Urinary bladder (tissue), 4 donors: ENCODE measurements around the gene SND1. TPM values are rescaled to one million over a fixed set of nuclear protein-coding genes. Genes with fewer than 3 reads are reported as not detected.

ENCODE experiments used
- DNase-seq: peaks from one replicate; pipeline ENCODE4 v3.0.0-alpha.2; 2015; ENCODE audit errors: extremely low spot score
- H3K27ac ChIP-seq: one replicate; pipeline ENCODE4 v1.5.1; 2013; ENCODE audit warnings: low read depth, mild to moderate bottlenecking, moderate library complexity
- H3K36me3 ChIP-seq: one replicate; pipeline ENCODE4 v1.6.1; 2013; ENCODE audit warnings: mild to moderate bottlenecking, moderate library complexity; ENCODE audit not compliant: insufficient read depth
- H3K4me1 ChIP-seq: one replicate; pipeline ENCODE4 v1.6.1; 2013; ENCODE audit warnings: mild to moderate bottlenecking, moderate library complexity; ENCODE audit not compliant: insufficient read depth
- H3K4me3 ChIP-seq: one replicate; pipeline ENCODE4 v1.5.1; 2013; ENCODE audit warnings: low read depth, low read length
- WGBS: extraction: QIAGEN DNeasy Blood & Tissue Kit; methylation state at CpG from one replicate; pipeline ENCODE4 v1.1.7; 2013; 5-methylcytosine and 5-hydroxymethylcytosine counted together
- polyA plus RNA-seq: library from polyadenylated mRNA; stranded (reverse); fragments of 200-250 nt; gene quantifications from one replicate; pipeline ENCODE4 v1.2.3, GENCODE V29; 2013
- total RNA-seq: library from RNA; depleted of rRNA; stranded (reverse); fragments of >200 nt; gene quantifications from one replicate; pipeline ENCODE4 v1.2.3, GENCODE V29; 2014
- donor health status: healthy with polysubstance abuse.
- donor health status: healthy.

The SND1 gene
- total and polyA plus RNA-seq, 2 donors: 89.8 to 102 TPM

DNA sequence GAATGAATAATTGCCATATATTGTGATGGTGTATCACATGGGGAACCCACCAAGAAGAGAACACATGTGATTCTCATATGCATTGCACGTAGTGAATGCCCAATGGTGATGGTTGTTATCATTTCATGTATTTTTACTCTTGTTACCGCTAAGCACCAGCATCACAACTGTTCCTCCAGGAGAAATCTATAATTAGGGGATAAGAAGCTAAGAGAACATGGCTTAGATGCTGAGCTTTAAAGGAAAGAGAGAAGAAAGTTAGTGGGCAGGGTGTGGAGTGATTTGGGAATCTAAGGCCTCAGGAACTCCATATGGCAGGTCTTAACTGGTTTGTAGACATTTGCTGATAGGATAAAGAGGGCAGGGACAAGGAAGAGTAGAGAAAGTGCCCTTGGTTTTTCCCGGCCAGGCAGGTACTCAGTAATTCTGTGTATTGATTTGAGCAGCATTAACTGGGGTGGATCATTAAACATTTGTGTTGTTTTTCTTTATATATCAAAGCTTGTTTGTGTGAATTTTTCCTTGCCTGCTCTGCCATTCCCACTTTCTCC, 233.3 kb downstream of the SND1 start:
- no peaks in the 10 kb centered on the region for H3K36me3 ChIP-seq
- H3K4me3 ChIP-seq: no peak overlapping the region
- H3K27ac ChIP-seq: no peak overlapping the region
- H3K4me1 ChIP-seq: peaks cover 3% of the 10 kb centered on the region
- DNase-seq: no peak
- 87% methylated on average over 3 of the region's 3 CpGs for WGBS

DNA sequence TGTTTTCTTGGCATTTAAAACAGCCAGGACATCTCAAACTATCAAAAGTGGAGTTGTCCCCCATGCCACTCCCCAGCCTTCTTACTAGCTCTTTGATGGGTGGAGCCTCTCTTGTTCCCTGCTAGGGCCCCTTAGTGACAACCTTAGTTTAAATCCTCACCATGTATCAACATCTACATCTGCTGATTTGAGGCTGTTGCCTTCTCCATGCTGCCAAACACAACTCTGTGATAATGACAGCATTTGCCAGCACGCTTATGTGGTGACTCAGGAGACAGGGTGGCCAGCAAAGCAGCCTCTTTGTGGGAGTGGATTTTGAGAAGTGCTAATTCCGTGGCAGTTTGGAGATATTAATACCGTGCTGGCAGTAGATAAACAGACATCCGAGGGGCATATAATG, 233.8 kb downstream of the SND1 start:
- 39% methylated on average over 4 of the region's 4 CpGs for WGBS
- Histone ChIP-seq H3K4me1 (peaks cover 3% of the 10 kb centered on the region), H3K27ac (no peak overlapping the region), H3K4me3 (no peak overlapping the region), H3K36me3 (no peaks in the 10 kb centered on the region)
- DNase-seq: no peak

DNA sequence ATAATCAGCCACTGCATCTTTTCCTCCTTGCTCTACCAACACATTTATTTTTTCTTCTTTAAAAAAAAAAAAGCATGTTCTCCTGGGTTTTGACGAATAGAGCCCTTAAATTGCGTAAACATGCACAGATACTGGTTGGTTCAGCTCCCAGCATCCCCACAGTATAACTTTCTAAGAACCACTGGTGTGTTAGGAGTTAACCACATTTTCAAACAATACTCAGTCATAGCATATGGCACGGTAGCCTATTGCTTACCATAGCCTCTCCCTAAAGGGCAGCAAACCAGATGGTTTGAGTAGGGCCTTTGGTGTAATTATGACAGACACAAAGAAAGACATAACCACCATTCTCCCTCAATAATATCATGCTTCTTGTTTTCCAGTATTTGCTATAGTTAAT, 234.3 kb downstream of the SND1 start:
- no peaks in the 10 kb centered on the region for H3K36me3 ChIP-seq
- H3K4me1 ChIP-seq: peaks cover 3% of the 10 kb centered on the region
- H3K27ac ChIP-seq: no peak overlapping the region
- no peak for DNase-seq
- no peak overlapping the region for H3K4me3 ChIP-seq
- WGBS: 62% methylated on average over 3 of the region's 3 CpGs

DNA sequence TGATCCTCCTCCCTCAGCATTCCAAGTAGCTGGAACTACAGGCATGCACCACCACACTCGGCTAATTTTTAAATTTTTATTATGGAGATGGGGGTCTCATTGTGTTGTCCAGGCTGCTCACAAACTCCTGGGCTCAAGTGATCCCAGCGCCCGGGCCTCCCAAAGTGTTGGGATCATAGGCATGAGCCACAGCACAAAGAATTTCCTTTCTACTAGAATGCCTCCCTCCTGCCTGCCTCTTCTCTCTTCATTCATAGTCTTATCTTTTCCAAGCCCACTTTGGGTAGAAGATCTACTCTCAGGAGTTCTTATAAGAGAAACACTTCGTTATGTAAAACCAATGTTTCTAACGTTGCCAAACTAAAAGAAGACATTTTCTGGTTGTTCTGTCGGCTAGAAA, 235.1 kb downstream of the SND1 start:
- 70% methylated on average over 6 of the region's 6 CpGs for whole genome bisulfite sequencing
- H3K36me3 ChIP-seq: no peaks in the 10 kb centered on the region
- H3K4me1 ChIP-seq: peaks cover 3% of the 10 kb centered on the region
- no peak for DNase-seq
- H3K27ac ChIP-seq: no peak overlapping the region
- no peak overlapping the region for H3K4me3 ChIP-seq

DNA sequence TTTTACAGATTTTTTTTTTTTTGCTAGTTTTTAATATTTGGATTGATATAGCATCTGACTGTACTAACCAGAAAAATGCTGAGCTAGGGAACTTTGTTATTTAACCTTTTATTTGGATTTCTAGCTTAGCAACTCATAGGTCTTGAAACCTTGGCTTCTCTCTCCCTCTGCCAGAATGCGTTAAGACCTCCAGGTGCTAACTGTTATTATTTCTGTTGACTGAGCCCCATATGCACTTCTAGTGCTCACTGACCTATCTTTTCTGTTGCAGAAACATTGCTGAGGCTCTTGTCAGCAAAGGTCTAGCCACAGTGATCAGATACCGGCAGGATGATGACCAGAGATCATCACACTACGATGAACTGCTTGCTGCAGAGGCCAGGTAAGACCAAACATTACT, 235.6 kb downstream of the SND1 start:
- peaks cover 3% of the 10 kb centered on the region for H3K4me1 ChIP-seq
- H3K4me3 ChIP-seq: no peak overlapping the region
- no peak overlapping the region for H3K27ac ChIP-seq
- no peak for DNase-seq
- WGBS: 78% methylated on average over 3 of the region's 3 CpGs
- no peaks in the 10 kb centered on the region for H3K36me3 ChIP-seq

DNA sequence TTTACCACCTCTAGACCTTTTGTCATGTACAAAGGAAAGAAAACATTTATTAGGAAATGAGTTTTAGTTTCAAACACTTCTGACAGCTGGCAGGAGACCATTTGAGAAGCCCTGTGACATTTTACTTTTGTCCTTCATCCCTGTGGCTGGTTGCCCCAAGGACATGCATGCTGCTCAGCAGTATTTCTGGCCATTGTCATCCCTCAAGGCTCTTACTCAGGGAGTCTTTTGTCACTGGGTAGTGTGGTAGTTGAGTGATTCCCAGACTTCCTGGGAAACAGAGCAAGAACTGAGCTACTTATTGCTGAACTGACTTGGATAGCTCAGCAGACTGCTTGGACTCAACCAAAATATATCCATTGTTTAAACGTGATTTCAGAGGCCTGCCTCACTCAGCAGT, 236.4 kb downstream of the SND1 start:
- no peak for DNase-seq
- Histone ChIP-seq H3K36me3 (no peaks in the 10 kb centered on the region), H3K4me1 (peaks cover 3% of the 10 kb centered on the region), H3K27ac (no peak overlapping the region), H3K4me3 (no peak overlapping the region)
- 53% methylated on average over 1 of the region's 1 CpG for WGBS

DNA sequence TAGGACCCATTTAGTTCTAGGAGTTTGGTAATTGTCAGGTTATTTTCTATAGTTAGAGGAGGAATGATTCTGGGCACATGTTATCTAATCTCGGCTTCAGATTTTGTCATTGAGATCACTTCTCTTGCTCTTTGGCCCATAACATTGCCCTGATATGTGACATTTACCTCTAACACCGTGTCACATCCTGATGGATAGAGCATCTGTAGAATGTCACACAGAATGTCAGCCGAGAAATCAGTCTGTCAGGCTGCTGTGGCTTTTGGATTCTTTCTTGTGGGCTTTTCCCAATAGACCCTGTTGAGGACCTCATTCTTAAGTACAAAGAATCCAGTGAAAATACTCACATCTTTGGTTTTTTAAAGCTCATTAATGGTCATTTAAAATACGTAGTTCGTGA, 236.8 kb downstream of the SND1 start:
- Histone ChIP-seq H3K4me1 (peaks cover 3% of the 10 kb centered on the region), H3K4me3 (no peak overlapping the region), H3K36me3 (no peaks in the 10 kb centered on the region), H3K27ac (no peak overlapping the region)
- WGBS: 88% methylated on average over 5 of the region's 5 CpGs
- DNase-seq: no peak

DNA sequence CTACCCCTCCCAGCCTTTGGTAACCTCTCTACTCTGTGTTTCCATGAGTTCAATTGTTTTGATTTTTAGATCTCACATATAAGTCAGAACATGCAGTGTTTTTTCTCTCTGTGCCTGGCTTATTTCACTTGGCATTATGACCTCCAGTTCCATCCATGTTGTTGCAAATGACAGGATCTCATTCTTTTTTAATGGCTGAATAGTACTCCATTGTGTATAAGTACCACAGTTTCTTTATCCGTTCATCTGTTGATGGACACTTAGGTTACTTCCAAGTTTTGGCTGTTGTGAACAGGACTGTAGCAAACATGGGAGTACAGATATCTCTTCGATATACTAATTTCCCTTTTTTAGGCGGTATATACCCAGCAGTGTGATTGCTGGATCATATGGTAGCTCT, 237.7 kb downstream of the SND1 start:
- 90% methylated on average over 3 of the region's 3 CpGs for WGBS
- Histone ChIP-seq H3K4me1 (peaks cover 1% of the 10 kb centered on the region), H3K27ac (no peak overlapping the region), H3K36me3 (no peaks in the 10 kb centered on the region), H3K4me3 (no peak overlapping the region)
- DNase-seq: no peak

DNA sequence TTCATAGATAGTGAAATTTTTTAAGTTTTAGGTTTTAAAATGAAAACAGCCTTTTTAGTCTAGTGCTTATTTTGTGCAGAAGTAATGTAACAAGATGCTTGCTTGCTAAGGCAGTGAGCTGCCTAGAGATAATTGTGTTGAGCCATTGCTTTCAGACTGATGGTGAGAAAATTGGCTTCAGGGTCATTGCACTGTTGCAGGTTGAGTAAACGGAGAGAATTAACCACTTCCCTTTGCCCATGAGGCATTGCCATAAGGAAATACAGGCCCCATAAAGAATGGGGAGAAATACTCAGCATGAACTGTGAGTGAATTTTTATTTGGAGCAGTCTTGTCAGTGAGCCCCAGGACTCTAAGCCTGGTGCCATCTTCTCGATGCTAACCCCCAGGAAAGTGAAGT, 238.7 kb downstream of the SND1 start:
- no peak overlapping the region for H3K4me3 ChIP-seq
- no peak overlapping the region for H3K27ac ChIP-seq
- no peaks in the 10 kb centered on the region for H3K4me1 ChIP-seq
- WGBS: 96% methylated on average over 2 of the region's 2 CpGs
- DNase-seq: no peak
- no peaks in the 10 kb centered on the region for H3K36me3 ChIP-seq

DNA sequence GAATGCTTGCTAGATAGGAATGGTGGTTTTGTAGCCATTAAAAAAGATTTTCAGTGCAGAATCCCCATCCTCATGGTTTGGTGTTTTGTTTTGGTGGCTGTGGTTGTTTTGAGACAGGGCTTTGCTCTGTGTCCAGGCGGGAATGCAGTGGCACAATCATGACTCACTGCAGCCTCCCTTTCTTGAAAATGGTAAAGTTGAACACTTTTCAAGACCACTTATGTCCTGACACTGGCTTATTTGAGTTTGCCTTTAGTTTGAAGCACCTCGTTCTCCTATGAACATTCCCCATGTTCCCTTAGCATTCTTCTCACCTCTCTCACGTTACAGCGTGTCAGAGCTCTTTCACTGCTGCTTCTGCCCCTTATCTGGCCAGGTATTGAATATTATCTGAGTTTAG, 239.2 kb downstream of the SND1 start:
- Histone ChIP-seq H3K4me1 (no peaks in the 10 kb centered on the region), H3K4me3 (no peak overlapping the region), H3K36me3 (no peaks in the 10 kb centered on the region), H3K27ac (no peak overlapping the region)
- DNase-seq: no peak
- 92% methylated on average over 4 of the region's 4 CpGs for WGBS

DNA sequence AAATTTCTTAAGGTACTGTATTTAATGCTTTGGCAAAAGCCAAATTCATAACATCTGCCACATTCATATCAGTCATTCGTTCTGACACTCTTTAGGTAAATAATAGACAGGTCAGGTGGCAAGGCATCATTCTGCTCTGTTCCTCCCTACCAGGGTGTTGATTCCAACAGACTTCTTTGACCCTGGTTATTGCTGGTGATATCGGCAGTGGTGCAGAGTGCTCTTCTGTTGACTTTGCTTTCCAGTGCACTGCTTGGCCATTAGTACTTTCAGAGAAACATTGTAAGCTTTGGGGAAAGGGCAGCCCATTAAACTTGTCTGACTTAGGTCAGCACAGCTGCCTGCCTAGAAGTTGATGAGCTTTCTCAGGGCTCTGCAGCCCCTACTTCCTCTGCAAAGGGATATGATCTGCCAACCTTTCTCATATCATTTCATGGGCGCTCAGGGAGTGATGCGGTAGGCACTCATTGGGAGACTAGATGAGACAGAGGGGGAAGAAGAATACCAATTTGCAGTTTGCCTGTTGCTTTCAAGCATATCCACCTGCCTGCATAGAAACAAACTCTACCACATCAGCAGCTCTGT, 240.0 kb downstream of the SND1 start:
- Histone ChIP-seq H3K36me3 (no peaks in the 10 kb centered on the region), H3K27ac (no peak overlapping the region), H3K4me1 (no peaks in the 10 kb centered on the region), H3K4me3 (no peak overlapping the region)
- WGBS: 92% methylated on average over 4 of the region's 4 CpGs
- DNase-seq: no peak

DNA sequence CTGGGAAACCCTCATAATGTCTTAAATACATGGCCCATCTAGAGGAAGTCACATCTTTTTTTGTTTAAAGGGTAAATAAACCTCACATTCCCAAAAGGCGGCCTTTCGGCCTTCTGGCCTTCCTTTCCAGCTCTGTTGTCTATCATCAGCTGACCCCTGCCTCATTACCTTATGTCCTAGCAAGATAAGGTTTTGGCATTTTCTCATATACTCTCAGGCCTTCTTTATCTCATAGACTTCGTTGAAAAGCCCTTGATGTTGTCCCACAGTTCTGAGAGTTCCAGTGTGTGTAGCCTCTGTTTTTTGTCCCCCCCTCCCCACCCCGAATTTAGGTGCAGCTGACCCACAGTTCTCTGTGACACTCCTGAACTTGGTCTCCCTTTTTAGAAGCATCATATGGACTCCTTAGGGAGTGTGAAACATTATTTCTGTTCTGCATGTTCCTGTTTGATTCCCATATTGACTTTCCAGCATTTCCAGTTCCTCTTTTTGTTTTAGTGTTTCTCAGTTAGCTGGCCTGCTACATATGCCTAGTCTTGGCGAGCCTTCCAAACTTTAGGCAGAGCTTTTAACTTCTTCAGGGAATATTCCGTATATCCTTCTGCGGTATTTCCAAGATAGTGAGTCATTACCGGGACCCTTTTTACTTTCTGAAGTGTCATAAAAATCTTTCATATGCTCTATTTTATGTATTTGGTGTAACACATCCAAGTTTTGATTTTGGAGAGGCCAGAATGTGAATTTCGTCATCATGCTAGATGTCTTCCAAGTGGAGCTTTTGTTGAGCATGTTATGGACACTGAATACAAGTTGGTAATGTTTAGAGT, 240.7 kb downstream of the SND1 start:
- Histone ChIP-seq H3K4me1 (no peaks in the 10 kb centered on the region), H3K36me3 (no peaks in the 10 kb centered on the region), H3K4me3 (no peak overlapping the region), H3K27ac (no peak overlapping the region)
- 65% methylated on average over 9 of the region's 9 CpGs for WGBS
- peak; percentile 45 for DNase-seq

DNA sequence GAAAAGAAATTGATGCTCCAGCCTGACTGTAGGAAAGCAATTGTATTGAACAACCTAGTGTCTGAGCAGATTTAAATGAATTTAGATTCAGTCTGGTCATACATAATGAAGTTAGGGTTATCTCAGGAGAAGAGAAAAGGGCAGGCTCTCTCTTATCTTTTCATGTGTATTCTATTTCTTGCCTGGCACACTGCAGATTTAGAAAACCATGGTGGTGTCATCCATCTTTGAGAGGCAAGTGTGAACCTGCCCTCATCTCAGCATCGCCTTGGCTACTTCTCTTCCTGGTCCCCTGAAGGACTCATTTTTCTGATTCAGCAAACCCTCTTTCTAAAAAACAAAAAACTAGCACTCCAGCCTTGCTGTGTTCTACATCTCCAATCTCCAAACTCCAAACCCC, 241.6 kb downstream of the SND1 start:
- H3K36me3 ChIP-seq: no peaks in the 10 kb centered on the region
- DNase-seq: no peak
- H3K27ac ChIP-seq: no peak overlapping the region
- WGBS: 93% methylated on average over 1 of the region's 1 CpG
- no peaks in the 10 kb centered on the region for H3K4me1 ChIP-seq
- H3K4me3 ChIP-seq: no peak overlapping the region

DNA sequence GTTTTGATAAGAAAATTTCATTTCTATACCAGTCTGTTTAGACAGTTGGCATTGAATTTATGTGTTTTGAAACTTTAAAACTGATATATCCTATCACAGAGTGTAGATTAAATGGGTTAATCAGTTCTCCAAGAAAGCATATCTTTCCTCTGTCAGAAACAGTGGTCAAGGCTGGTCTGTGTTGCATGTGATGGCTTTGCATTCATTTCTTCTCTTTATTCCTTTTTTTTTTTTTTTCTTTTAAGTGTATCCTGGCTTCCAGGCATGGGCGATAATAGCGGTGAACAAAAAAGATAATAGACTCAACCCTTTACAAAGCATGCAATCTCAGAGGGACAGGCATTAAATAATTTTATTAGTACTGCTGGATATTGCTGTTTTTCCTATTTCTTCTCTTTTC, 242.6 kb downstream of the SND1 start:
- H3K27ac ChIP-seq: no peak overlapping the region
- no peaks in the 10 kb centered on the region for H3K4me1 ChIP-seq
- H3K4me3 ChIP-seq: no peak overlapping the region
- no peaks in the 10 kb centered on the region for H3K36me3 ChIP-seq
- WGBS: 96% methylated on average over 2 of the region's 2 CpGs
- no peak for DNase-seq
